Astrocyte of the cerebellum (primary cell): ENCODE data around the gene COL11A2.
A peak's percentile ranks its signal among the peaks of the same experiment; 100 is the strongest.

Experiments used
- DNase-seq: peaks from one replicate; pipeline ENCODE4 v3.0.0-alpha.2; 2011; ENCODE audit warnings: low read depth
- H3K4me3 ChIP-seq: 2 replicates; pipeline ENCODE4 v1.5.1; 2011; ENCODE audit warnings: mild to moderate bottlenecking, low read depth, low read length, moderate library complexity
- in situ Hi-C: cut with HindIII; loops from 2 replicates; pipeline ENCODE4 v1.10.0; 2017; ENCODE audit warnings: low sequenced_read_pairs
- TF ChIP-seq, protein P1 (sequence below): IDR thresholded peaks from 2 replicates; pipeline ENCODE4 v1.5.1; 2012; ENCODE audit warnings: low read length, low read depth, moderate library complexity, mild to moderate bottlenecking; ENCODE audit errors: missing control alignments

Gene COL11A2

GRCh38 chr6:33212857-33213165 lies 20.5 kb upstream of the COL11A2 start:
- H3K4me3 ChIP-seq: peak overlapping the region; percentile 50
- in situ Hi-C loops: no loop called here
- TF ChIP-seq, protein P1, sequence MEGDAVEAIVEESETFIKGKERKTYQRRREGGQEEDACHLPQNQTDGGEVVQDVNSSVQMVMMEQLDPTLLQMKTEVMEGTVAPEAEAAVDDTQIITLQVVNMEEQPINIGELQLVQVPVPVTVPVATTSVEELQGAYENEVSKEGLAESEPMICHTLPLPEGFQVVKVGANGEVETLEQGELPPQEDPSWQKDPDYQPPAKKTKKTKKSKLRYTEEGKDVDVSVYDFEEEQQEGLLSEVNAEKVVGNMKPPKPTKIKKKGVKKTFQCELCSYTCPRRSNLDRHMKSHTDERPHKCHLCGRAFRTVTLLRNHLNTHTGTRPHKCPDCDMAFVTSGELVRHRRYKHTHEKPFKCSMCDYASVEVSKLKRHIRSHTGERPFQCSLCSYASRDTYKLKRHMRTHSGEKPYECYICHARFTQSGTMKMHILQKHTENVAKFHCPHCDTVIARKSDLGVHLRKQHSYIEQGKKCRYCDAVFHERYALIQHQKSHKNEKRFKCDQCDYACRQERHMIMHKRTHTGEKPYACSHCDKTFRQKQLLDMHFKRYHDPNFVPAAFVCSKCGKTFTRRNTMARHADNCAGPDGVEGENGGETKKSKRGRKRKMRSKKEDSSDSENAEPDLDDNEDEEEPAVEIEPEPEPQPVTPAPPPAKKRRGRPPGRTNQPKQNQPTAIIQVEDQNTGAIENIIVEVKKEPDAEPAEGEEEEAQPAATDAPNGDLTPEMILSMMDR: no peak
- no peak for DNase-seq

- TF ChIP-seq, protein P1: no peak
- in situ Hi-C loops: no loop called here
- no peak for DNase-seq
- H3K4me3 ChIP-seq: no peak overlapping the region
Observed at GRCh38 chr6:33211666-33212422, 19.6 kb upstream of the COL11A2 start.

DNA sequence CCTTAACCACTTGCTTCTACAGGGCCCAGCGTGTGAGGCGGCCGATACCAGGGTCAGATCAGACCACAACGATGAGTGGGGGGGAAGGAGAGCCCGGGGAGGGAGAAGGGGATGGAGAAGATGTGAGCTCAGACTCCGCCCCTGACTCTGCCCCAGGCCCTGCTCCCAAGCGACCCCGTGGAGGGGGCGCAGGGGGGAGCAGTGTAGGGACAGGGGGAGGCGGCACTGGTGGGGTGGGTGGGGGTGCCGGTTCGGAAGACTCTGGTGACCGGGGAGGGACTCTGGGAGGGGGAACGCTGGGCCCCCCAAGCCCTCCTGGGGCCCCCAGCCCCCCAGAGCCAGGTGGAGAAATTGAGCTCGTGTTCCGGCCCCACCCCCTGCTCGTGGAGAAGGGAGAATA lies 18.9 kb upstream of the COL11A2 start:
- no peak overlapping the region for H3K4me3 ChIP-seq
- no peak for DNase-seq
- in situ Hi-C loops: no loop called here
- TF ChIP-seq, protein P1: no peak

GRCh38 chr6:33209856-33210255 lies 17.6 kb upstream of the COL11A2 start:
- H3K4me3 ChIP-seq: no peak overlapping the region
- TF ChIP-seq, protein P1: no peak
- in situ Hi-C loops: no loop called here

DNA sequence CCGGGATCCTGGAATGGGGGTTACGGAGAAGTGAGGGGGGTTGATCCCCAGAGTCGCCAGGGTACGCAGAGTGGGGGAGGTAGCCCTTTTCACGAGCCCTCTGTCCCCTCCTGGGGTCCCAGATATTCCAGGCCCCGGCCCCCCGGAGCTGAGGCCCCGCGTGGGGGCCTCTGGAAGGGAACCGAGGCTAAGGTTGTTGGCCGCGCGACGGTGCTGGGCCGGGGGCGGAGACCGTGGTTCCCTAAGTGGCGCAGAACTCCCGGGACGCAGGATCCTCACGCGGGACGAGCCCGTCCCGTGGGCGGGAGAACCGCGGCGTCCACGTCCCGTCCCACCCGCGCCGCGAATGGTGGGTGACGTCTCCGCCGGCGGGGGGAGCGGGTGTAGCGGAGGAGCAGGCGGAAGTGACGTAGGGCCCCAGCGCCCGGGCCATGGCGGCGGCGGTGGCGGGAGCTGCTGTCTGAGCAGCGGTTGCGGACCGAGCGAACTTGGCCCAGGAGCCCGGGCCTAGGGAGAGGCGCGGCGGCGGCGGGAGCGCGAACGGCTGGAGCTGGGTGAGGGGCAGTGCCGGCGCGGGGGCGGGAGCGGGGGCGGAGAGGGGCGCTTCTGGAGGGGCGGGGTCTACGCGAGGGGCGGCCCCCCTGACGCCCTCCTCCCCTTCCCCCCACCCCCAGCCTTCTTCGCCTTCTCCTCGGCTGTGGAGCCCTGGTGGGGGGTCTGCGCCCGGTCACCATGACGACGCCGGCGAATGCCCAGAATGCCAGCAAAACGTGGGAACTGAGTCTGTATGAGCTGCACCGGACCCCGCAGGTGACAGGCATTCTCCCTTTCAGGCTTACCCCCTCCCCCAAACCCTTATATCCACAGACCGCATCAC lies 16.1 kb upstream of the COL11A2 start, which contains the start of gene RING1:
Gene RING1 (plus strand): TSS at position 410 of the 877 bp plus-strand sequence. CDS start 323 bp downstream, at position 733.
- peak within 1 kb of the TSS; percentile 74 for H3K4me3 ChIP-seq
- no peak for DNase-seq
- in situ Hi-C loops: no loop called here
- TF ChIP-seq, protein P1: no peak

More at GRCh38 chr6:33209856-33210255, 17.6 kb upstream of the COL11A2 start:
- DNase-seq: no peak

- DNase-seq: no peak
- in situ Hi-C loops: no loop called here
- peak overlapping the region; percentile 74 for H3K4me3 ChIP-seq
- TF ChIP-seq, protein P1: no peak
Observed at GRCh38 chr6:33207552-33208090, 15.4 kb upstream of the COL11A2 start.
